CD14-positive monocyte (primary cell): Measurements from ENCODE around the gene CCDC110. TPM values are rescaled to one million over a fixed set of nuclear protein-coding genes. Genes with fewer than 3 reads are reported as not detected.

ENCODE experiments used
- DNase-seq, 3 donors: peaks; one replicate each; pipeline ENCODE4 v3.0.0-alpha.2; 2011 to 2022
- H2AFZ ChIP-seq: 2 replicates; pipeline ENCODE4 v1.6.0; 2012; ENCODE audit warnings: mild to moderate bottlenecking, low read depth, low read length, inconsistent platforms; ENCODE audit not compliant: insufficient read depth, poor library complexity, severe bottlenecking
- H3K27ac ChIP-seq, 2 donors: 1 replicate in 1 of 2; 2 replicates in 1 of 2; pipeline ENCODE4 v1.5.1; 2012 to 2013; ENCODE audit warnings: low read length in 2 of 2, control low read depth in 1 of 2, inconsistent platforms in 1 of 2, low read depth in 1 of 2, mild to moderate bottlenecking in 1 of 2
- H3K27me3 ChIP-seq, 2 donors: one replicate each; pipeline versions ENCODE4 v1.6.0 to v1.6.1; 2011 to 2013; ENCODE audit warnings: low read length in 2 of 2; ENCODE audit not compliant: control insufficient read depth in 2 of 2, insufficient read depth in 2 of 2
- H3K36me3 ChIP-seq, 2 donors: replicated peaks in 1 of 2; 1 replicate in 1 of 2; 2 replicates in 1 of 2; pipeline versions ENCODE4 v1.5.1 to v1.6.1; 2012 to 2013; ENCODE audit warnings: low read length in 2 of 2, control low read depth in 1 of 2, inconsistent platforms in 1 of 2, mild to moderate bottlenecking in 1 of 2; ENCODE audit not compliant: insufficient read depth in 2 of 2, control insufficient read depth in 1 of 2
- H3K4me1 ChIP-seq, 2 donors: 1 replicate in 1 of 2; 2 replicates in 1 of 2; pipeline versions ENCODE4 v1.5.1 to v1.6.1; 2012 to 2013; ENCODE audit warnings: low read length in 2 of 2, control low read depth in 1 of 2, inconsistent platforms in 1 of 2, mild to moderate bottlenecking in 1 of 2, moderate library complexity in 1 of 2; ENCODE audit not compliant: insufficient read depth in 2 of 2, control insufficient read depth in 1 of 2
- H3K4me2 ChIP-seq: replicated peaks from 2 replicates; pipeline ENCODE3; 2012; ENCODE audit warnings: low read length, moderate library complexity, mild to moderate bottlenecking; ENCODE audit not compliant: poor library complexity, severe bottlenecking; ENCODE audit errors: extremely low read depth
- H3K4me3 ChIP-seq, 3 experiments: fragments of 200-600 bp in 1 of 3; sonication (generic) in 1 of 3; replicated peaks in 1 of 3; 1 replicate in 2 of 3; 2 replicates in 1 of 3; pipeline ENCODE4 v1.5.1; 2011 to 2013; ENCODE audit warnings: low read length in 3 of 3, mild to moderate bottlenecking in 3 of 3, control low read depth in 2 of 3, low read depth in 2 of 3, inconsistent platforms in 1 of 3, moderate library complexity in 1 of 3
- H3K79me2 ChIP-seq: 2 replicates; pipeline ENCODE4 v1.6.0; 2012; ENCODE audit warnings: mild to moderate bottlenecking, control low read depth, inconsistent platforms, low read length, moderate library complexity; ENCODE audit not compliant: insufficient read depth
- H3K9ac ChIP-seq: 2 replicates; pipeline ENCODE4 v1.6.0; 2017; ENCODE audit warnings: low read length, mild to moderate bottlenecking; ENCODE audit not compliant: insufficient read depth, poor library complexity, severe bottlenecking
- H3K9me3 ChIP-seq, 2 donors: replicated peaks in 1 of 2; 1 replicate in 1 of 2; 2 replicates in 1 of 2; pipeline versions ENCODE4 v1.5.1 to v1.6.1; 2012 to 2013; ENCODE audit warnings: low read length in 2 of 2, control low read depth in 1 of 2; ENCODE audit not compliant: control insufficient read depth in 1 of 2, insufficient read depth in 1 of 2
- H4K20me1 ChIP-seq: 2 replicates; pipeline ENCODE4 v1.6.0; 2012; ENCODE audit warnings: mild to moderate bottlenecking, low read length, control low read depth, moderate library complexity; ENCODE audit not compliant: insufficient read depth
- H3K27ac Mint-ChIP-seq, 7 donors: one replicate each; pipeline ENCODE4 v1.8.0; 2020; ENCODE audit warnings: mild to moderate bottlenecking in 7 of 7, mixed read lengths in 7 of 7, moderate library complexity in 6 of 7, inconsistent platforms in 2 of 7
- H3K27me3 Mint-ChIP-seq, 3 donors: one replicate each; pipeline ENCODE4 v1.8.0; 2021 to 2022; ENCODE audit warnings: low read depth in 3 of 3, mild to moderate bottlenecking in 3 of 3, mixed read lengths in 3 of 3, moderate library complexity in 3 of 3, inconsistent platforms in 1 of 3
- H3K36me3 Mint-ChIP-seq, 2 donors: one replicate each; pipeline ENCODE4 v1.8.0; 2020; ENCODE audit warnings: mixed read lengths in 2 of 2, inconsistent platforms in 1 of 2, mild to moderate bottlenecking in 1 of 2
- H3K4me1 Mint-ChIP-seq: one replicate; pipeline ENCODE4 v1.8.0; 2020; ENCODE audit warnings: mild to moderate bottlenecking, mixed read lengths
- H3K4me3 Mint-ChIP-seq, 2 donors: one replicate each; pipeline ENCODE4 v1.8.0; 2020; ENCODE audit warnings: mild to moderate bottlenecking in 2 of 2, mixed read lengths in 2 of 2, moderate library complexity in 1 of 2
- H3K9me3 Mint-ChIP-seq, 7 donors: one replicate each; pipeline ENCODE4 v1.8.0; 2020 to 2022; ENCODE audit warnings: mixed read lengths in 7 of 7, mild to moderate bottlenecking in 6 of 7, moderate library complexity in 6 of 7, inconsistent platforms in 2 of 7
- WGBS: methylation state at CpG from one replicate; pipeline ENCODE4 v1.1.5; 2013; ENCODE audit warnings: missing lambda C conversion rate; ENCODE audit not compliant: insufficient coverage; 5-methylcytosine and 5-hydroxymethylcytosine counted together
- intact Hi-C, 2 donors: fragments of 100-400 bp; cut with micrococcal nuclease; formaldehyde crosslinking; loops; one replicate each; pipeline versions ENCODE4 v1.15.0 to v1.15.1; 2023
- polyA plus RNA-seq, 3 donors: library from polyadenylated mRNA; depleted of rRNA in 1 of 3; unstranded in 2 of 3; stranded (reverse) in 1 of 3; fragments of 300-500 nt in 2 of 3; fragments of >200 nt in 1 of 3; fragmentation: Illumina TruSeq in 2 of 3; gene quantifications; 1 replicate in 2 of 3; 2 replicates in 1 of 3; pipeline ENCODE4 v1.2.3, GENCODE V29; 2012 to 2021
- TF ChIP-seq, protein P1 (sequence below): fragments of 200-600 bp; IDR thresholded peaks from one replicate; pipeline ENCODE4 v1.8.0; 2022; ENCODE audit warnings: antibody characterized with exemption, mild to moderate bottlenecking

CCDC110 gene
- polyA plus RNA-seq, 3 donors = not detected

DNA sequence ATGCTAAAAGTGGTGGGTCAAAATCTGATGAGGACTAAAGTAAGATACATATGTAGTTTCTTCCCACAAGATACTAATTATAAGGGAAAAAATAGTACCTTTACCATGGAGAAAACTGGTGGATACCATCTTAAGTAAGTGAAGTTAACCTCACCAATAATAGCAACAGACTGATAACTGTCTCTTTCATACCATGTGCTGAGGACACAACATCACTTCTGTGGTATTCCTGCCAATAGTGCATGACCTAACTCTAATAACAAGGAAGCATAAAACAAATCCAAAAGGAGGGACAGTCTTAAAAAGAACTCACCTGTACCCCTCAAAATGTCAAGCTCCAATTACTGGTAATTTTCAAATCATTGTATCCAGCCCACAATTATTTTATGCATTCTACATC, 54.6 kb downstream of the CCDC110 start:
- H3K27me3 ChIP-seq = no peaks in the 10 kb centered on the region
- TF ChIP-seq, protein P1, sequence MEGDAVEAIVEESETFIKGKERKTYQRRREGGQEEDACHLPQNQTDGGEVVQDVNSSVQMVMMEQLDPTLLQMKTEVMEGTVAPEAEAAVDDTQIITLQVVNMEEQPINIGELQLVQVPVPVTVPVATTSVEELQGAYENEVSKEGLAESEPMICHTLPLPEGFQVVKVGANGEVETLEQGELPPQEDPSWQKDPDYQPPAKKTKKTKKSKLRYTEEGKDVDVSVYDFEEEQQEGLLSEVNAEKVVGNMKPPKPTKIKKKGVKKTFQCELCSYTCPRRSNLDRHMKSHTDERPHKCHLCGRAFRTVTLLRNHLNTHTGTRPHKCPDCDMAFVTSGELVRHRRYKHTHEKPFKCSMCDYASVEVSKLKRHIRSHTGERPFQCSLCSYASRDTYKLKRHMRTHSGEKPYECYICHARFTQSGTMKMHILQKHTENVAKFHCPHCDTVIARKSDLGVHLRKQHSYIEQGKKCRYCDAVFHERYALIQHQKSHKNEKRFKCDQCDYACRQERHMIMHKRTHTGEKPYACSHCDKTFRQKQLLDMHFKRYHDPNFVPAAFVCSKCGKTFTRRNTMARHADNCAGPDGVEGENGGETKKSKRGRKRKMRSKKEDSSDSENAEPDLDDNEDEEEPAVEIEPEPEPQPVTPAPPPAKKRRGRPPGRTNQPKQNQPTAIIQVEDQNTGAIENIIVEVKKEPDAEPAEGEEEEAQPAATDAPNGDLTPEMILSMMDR = no peak
- DNase-seq = no peak
- no peak overlapping the region for H2AFZ ChIP-seq
- peaks cover 3% of the 10 kb centered on the region for H3K4me1 Mint-ChIP-seq
- no peak overlapping the region for H3K27ac Mint-ChIP-seq
- intact Hi-C loops = no loop called here
- no peak overlapping the region for H3K9ac ChIP-seq
- peaks cover 30 to 76% of the 10 kb centered on the region in 2 donors for H3K36me3 ChIP-seq
- H4K20me1 ChIP-seq = no peaks in the 10 kb centered on the region
- peaks cover 0 to 4% of the 10 kb centered on the region in 2 donors for H3K4me1 ChIP-seq
- no peaks in the 10 kb centered on the region for H3K27me3 Mint-ChIP-seq
- H3K9me3 ChIP-seq = no peaks in the 10 kb centered on the region
- no peak overlapping the region for H3K4me3 ChIP-seq
- peaks cover 39 to 42% of the 10 kb centered on the region in 2 donors for H3K36me3 Mint-ChIP-seq
- no peak overlapping the region for H3K4me3 Mint-ChIP-seq
- H3K4me2 ChIP-seq = no peak overlapping the region
- H3K79me2 ChIP-seq = no peaks in the 10 kb centered on the region
- H3K9me3 Mint-ChIP-seq = no peaks in the 10 kb centered on the region
- no peak overlapping the region for H3K27ac ChIP-seq

DNA sequence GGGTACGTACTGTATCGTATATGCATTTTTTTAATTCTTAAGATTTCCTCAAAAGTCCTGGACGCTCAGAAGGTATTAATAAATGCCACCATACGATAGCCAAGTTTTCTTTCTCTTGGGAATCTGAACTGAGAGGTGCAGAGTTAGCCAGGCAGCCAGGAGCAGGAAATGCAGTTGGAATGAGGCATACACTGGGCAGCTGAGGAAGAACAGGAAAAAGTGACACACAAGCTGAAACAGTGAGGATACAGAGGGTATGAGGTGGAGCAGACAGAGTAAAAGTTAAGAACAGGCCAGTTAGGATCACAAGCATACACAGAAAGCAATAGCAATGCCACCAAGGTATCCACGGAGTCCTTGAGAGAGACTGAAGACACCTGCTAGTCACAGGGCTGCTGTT, 59.1 kb downstream of the CCDC110 start:
- TF ChIP-seq, protein P1 = no peak
- Mint-ChIP-seq H3K27ac (peak overlapping the region in 1 of 7 donors; percentile 1), H3K9me3 (peaks cover 0 to 3% (median 1%) of the 10 kb centered on the region in 7 donors), H3K36me3 (peaks cover 37 to 48% of the 10 kb centered on the region in 2 donors), H3K27me3 (no peaks in the 10 kb centered on the region), H3K4me3 (no peak overlapping the region), H3K4me1 (peaks cover 13% of the 10 kb centered on the region)
- Histone ChIP-seq H3K4me2 (no peak overlapping the region), H4K20me1 (no peaks in the 10 kb centered on the region), H3K9ac (no peak overlapping the region), H3K4me3 (no peak overlapping the region), H3K4me1 (peaks cover 0 to 13% of the 10 kb centered on the region in 2 donors), H3K36me3 (peaks cover 28 to 64% of the 10 kb centered on the region in 2 donors), H3K27ac (peak overlapping the region in 1 of 2 donors; percentile 11), H3K27me3 (no peaks in the 10 kb centered on the region), H3K79me2 (no peaks in the 10 kb centered on the region), H2AFZ (no peak overlapping the region), H3K9me3 (no peaks in the 10 kb centered on the region)
- 97% methylated on average over 3 of the region's 5 CpGs for WGBS
- intact Hi-C loops = no loop called here
- no peak for DNase-seq
